Measurements from ENCODE around the gene ITPR1.

The ITPR1 gene

DNA sequence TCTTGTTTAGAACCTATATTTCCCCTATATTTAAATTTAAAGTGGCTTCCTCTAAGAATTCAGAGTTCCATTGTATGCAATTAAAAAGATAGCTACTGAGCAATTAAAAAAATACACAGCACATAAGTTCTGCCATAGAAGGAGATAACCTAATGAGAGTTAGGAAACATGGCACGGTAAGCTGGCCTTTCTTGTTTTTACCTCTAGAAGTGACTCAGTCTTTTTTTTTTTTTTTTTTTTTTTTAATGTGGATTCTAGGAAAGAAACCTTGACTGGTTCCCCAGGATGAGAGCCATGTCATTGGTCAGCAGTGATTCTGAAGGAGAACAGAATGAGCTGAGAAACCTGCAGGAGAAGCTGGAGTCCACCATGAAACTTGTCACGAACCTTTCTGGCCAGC lies 343.4 kb downstream of the ITPR1 start:
- H3K4me3 ChIP-seq (ENCODE audit: low read length) = no peak overlapping the region
- DNase-seq (ENCODE audit: low read depth) = no peak
- TF ChIP-seq CTCF (conservative IDR thresholded peaks at IDR 0.05; ENCODE audit: low read depth, low read length) = no peak

DNA sequence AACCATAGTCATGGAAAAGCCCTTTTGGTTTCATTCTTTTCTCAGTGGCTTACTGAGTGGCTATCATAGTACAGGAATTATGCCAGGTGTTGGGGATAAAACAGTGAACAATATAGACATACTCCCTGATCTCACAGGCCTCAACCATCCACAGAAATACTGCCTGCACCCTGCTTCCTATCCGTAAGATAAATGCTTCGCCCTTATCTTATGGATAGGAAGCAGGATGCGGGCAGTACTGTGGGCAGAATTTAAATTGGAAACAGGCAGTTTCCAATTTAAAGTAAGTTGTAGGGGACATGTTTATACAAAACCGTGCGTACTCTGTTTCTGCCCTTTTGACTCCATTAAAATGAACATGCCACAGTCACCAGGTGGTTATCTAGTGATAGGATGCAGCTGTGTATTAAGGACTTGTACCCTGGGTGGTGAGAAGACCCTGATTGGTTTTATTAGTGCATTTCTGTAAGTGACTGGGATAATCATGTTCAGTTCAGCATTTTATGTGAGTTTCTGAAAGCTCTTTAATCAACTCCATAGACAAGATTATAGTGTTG lies 344.3 kb downstream of the ITPR1 start:
- no peak overlapping the region for H3K4me3 ChIP-seq (ENCODE audit: low read length)
- TF ChIP-seq CTCF (conservative IDR thresholded peaks at IDR 0.05; ENCODE audit: low read depth, low read length) = no peak
- DNase-seq (ENCODE audit: low read depth) = no peak

DNA sequence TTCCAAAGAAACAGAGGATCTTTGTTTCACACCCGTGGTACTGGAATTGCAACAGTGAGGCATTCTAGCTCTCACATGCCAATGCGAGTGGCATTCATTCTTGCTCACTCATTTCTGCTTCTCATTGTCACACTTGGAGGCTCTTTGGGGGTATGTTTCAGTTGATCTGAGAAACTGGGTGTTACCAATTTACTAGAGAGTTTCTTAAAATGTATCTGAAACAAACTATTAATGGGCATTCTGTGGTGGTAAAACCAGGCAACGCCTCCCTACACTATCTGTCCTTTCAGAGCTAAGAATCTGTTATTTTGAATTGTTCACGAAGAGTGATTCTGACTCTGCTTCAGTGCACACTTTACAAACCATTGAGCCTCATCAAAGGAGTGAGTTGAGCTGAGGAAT lies 345.5 kb downstream of the ITPR1 start:
- TF ChIP-seq CTCF (conservative IDR thresholded peaks at IDR 0.05; ENCODE audit: low read depth, low read length) = no peak
- DNase-seq (ENCODE audit: low read depth) = no peak
- H3K4me3 ChIP-seq (ENCODE audit: low read length) = no peak overlapping the region

- no peak for TF ChIP-seq CTCF (conservative IDR thresholded peaks at IDR 0.05; ENCODE audit: low read depth, low read length)
These were observed 346.1 kb downstream of the ITPR1 start for GRCh38 chr3:4839278-4839677.

GRCh38 chr3:4841225-4841624 lies 348.1 kb downstream of the ITPR1 start:
- DNase-seq (ENCODE audit: low read depth) = peak; percentile 63
- TF ChIP-seq CTCF (conservative IDR thresholded peaks at IDR 0.05; ENCODE audit: low read depth, low read length) = no peak
- H3K4me3 ChIP-seq (ENCODE audit: low read length) = no peak overlapping the region

More at GRCh38 chr3:4839278-4839677, 346.1 kb downstream of the ITPR1 start:
- no peak overlapping the region for H3K4me3 ChIP-seq (ENCODE audit: low read length)
- no peak for DNase-seq (ENCODE audit: low read depth)

DNA sequence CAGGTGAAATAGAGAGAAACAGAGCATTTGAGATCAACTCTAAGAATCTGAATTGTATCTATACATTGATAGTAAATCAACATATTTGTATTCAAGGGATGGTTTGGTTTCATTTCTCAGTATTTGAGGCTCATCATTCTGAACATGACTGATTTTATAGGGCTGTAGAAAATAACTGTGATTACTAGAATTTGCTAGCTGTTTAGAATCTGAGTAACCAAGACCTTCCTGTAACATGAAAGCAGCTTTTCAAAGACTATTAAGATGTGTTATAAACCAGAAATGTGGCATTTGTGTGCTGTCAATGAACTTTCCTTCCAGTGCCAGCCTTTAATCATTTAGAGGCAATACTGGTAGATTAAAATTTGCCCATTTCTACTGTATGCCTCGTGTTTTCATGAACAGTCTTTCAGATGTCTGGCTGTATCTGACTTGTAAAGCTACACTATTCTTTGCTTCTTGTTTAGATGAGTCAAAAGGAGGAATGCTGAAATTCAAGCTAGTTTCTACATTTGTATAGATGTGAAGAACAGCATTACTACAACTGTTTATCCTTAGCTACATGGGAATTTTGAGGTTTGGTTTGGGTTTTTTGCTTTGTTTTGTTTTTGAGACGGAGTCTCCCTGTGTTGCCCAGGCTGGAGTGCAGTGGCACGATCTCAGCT lies 348.8 kb downstream of the ITPR1 start:
- H3K4me3 ChIP-seq (ENCODE audit: low read length) = no peak overlapping the region
- no peak for DNase-seq (ENCODE audit: low read depth)
- no peak for TF ChIP-seq CTCF (conservative IDR thresholded peaks at IDR 0.05; ENCODE audit: low read depth, low read length)

GRCh38 chr3:4843619-4844018 lies 350.5 kb downstream of the ITPR1 start:
- DNase-seq (ENCODE audit: low read depth) = no peak
- no peak for TF ChIP-seq CTCF (conservative IDR thresholded peaks at IDR 0.05; ENCODE audit: low read depth, low read length)

More at GRCh38 chr3:4843619-4844018, 350.5 kb downstream of the ITPR1 start:
- no peak overlapping the region for H3K4me3 ChIP-seq (ENCODE audit: low read length)
